Activated T-cell treated with anti-CD3 and anti-CD28 coated beads, Interleukin-2, amount 50 U/mL, for 24 hours (primary cell): ENCODE results near the gene CCDC169.

Source experiments
- DNase-seq: peaks from one replicate; pipeline ENCODE4 v3.0.0-alpha.2; 2020
- H3K27ac Mint-ChIP-seq: 2 replicates; pipeline ENCODE4 v1.8.0; 2020; ENCODE audit warnings: mild to moderate bottlenecking, mixed read lengths
- H3K27me3 Mint-ChIP-seq: 2 replicates; pipeline ENCODE4 v1.8.0; 2020; ENCODE audit warnings: mixed read lengths
- H3K36me3 Mint-ChIP-seq: 2 replicates; pipeline ENCODE4 v1.8.0; 2020; ENCODE audit warnings: low read depth, mixed read lengths
- H3K4me1 Mint-ChIP-seq: 2 replicates; pipeline ENCODE4 v1.8.0; 2020; ENCODE audit warnings: low read depth, mixed read lengths
- H3K4me3 Mint-ChIP-seq: 2 replicates; pipeline ENCODE4 v1.8.0; 2020; ENCODE audit warnings: mild to moderate bottlenecking, moderate library complexity, mixed read lengths
- H3K9me3 Mint-ChIP-seq: 2 replicates; pipeline ENCODE4 v1.8.0; 2020; ENCODE audit warnings: mixed read lengths

Gene CCDC169

DNA sequence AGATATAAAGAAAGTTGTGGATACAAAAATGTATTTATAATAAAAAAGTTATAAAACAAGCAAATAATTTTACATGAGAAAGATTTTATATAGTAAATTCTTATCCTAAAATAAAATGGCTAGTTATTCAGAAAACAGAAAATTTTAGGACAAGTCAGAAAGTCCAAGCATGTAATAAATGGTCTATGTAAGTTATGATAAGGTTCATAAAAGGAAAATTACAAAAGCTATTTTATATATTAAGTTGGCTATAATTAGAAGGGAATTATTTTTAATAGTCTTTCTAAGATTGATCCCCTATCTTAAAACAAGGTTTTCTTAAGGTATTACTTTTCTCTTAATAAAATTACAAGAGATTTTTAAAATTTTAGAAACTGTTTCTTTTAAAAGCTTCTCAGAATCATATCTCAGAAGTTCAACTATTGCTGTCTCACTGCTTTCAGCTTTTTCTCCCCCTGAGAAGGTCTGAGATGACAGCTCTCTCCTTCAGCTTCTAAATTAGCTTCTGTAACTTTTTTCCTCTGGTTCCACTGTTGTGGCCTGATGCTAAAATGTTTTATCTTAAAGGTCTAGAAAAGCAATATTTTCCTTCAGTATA lies 8.7 kb downstream of the CCDC169 start:
- Mint-ChIP-seq H3K36me3 (no peaks in the 10 kb centered on the region), H3K27me3 (peaks cover 27% of the 10 kb centered on the region), H3K4me3 (no peak overlapping the region), H3K9me3 (peaks cover 4% of the 10 kb centered on the region), H3K27ac (no peak overlapping the region), H3K4me1 (no peaks in the 10 kb centered on the region)
- no peak for DNase-seq

DNA sequence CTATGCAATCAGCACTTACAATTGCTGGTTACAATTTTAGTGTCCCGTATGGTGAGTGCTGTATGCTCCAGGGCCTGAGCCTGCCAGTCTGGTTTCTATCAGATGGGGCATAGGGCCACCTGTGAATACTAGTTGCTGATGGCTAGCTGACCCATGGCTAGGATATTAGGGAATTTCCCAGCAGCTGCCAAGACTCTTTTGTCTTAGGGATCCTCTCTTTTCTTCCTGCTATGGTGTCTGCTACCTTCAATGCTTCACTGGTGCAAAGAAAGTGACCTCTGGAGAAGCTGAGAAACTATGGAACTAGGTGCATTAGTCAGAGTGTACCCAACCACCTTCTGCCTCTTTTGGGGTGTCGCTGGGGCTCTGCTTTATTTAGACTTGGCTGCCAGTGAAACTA lies 11.6 kb downstream of the CCDC169 start:
- Mint-ChIP-seq H3K4me1 (no peaks in the 10 kb centered on the region), H3K27me3 (peaks cover 26% of the 10 kb centered on the region), H3K9me3 (peaks cover 4% of the 10 kb centered on the region), H3K36me3 (no peaks in the 10 kb centered on the region), H3K27ac (no peak overlapping the region), H3K4me3 (no peak overlapping the region)
- DNase-seq, result no peak

DNA sequence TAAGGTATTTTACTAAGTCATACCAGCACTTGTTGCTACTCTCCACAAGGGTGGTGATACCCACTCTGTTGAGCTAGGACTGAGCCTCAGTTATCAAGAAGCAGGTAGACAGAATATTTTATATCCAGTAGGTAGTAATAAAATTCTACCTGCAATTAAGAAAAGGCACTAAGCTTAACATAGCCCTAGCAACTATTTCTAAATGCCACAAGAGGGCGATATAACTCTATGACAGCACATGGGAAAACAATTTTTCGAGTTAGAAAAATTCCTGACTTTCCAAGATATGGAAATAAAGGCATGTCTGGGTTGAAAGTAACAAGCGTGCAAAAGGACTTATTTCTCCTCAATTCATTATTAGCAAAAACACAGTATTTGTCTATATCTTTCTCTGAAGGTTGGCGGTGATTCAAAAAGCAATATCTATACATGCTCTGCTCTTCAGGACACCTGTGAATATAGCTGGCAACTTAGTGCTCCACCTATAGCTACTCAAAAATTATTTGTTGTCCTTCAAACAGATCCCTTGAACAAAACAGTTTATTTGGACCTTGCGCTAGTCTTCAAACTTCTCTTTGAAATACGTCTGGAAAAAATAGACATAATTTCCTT lies 14.7 kb downstream of the CCDC169 start:
- no peaks in the 10 kb centered on the region for H3K36me3 Mint-ChIP-seq
- H3K27ac Mint-ChIP-seq, result no peak overlapping the region
- no peak overlapping the region for H3K4me3 Mint-ChIP-seq
- DNase-seq, result no peak
- no peaks in the 10 kb centered on the region for H3K4me1 Mint-ChIP-seq
- peaks cover 19% of the 10 kb centered on the region for H3K27me3 Mint-ChIP-seq
- H3K9me3 Mint-ChIP-seq, result no peaks in the 10 kb centered on the region

DNA sequence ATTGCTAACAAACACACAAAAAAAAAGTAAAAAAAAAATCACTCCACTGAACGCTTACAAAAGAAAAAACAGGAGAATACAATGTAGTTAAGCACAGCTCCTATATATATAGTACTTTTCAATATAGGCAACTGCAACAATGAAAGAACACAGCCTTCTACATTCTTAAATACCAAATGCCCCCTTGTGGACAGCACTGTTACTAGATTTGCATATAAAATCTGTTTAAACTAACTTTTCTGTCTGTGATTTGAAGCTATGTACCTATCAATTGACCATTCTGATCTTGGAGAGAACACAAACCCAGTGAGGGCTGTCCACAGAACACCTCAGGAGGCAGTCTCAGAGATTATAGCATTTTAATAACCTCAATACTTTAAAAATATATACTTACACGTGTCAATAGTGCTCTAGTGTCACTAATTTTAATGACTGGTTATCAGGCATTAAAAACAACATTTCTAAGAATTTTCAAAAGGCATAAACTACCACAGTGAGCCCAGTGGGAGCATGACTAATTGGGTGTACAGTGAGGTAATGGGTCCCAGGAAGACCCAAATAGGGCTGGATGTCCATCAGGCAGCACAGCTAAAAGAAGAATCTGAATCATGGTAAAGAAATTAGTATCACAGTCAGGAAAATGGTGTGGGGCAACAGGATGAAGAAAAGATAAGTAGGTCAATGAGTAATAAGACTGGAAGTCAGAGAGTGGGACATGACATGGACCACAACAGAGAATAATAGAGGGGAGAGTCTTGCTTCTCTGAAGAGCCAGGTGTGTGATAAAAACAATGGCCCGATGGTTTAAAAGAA lies 22.2 kb downstream of the CCDC169 start:
- Mint-ChIP-seq H3K36me3 (no peaks in the 10 kb centered on the region), H3K4me1 (no peaks in the 10 kb centered on the region), H3K9me3 (no peaks in the 10 kb centered on the region), H3K27me3 (peaks cover 3% of the 10 kb centered on the region), H3K4me3 (no peak overlapping the region), H3K27ac (no peak overlapping the region)
- DNase-seq, result no peak

DNA sequence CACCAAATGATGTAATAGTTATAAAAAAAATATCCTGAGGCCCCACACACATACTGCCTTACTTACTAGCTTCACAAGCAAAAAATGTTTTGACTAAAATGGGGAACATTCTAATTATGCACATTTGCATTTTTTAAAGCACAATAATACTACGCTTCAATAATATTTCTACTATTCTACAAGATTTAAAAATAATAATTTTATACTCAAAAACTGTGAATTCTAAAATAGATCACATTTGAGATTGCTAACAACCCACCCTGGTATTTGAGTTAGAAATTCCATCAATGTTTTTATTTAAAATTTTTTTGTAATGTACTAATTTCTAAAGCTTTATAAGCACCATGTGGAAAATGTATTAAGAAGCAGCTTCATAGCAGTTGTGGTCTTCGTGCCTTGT lies 24.2 kb downstream of the CCDC169 start:
- no peak overlapping the region for H3K27ac Mint-ChIP-seq
- H3K27me3 Mint-ChIP-seq, result peaks cover 3% of the 10 kb centered on the region
- no peaks in the 10 kb centered on the region for H3K36me3 Mint-ChIP-seq
- no peaks in the 10 kb centered on the region for H3K4me1 Mint-ChIP-seq
- DNase-seq, result no peak
- H3K4me3 Mint-ChIP-seq, result no peak overlapping the region
- H3K9me3 Mint-ChIP-seq, result no peaks in the 10 kb centered on the region

DNA sequence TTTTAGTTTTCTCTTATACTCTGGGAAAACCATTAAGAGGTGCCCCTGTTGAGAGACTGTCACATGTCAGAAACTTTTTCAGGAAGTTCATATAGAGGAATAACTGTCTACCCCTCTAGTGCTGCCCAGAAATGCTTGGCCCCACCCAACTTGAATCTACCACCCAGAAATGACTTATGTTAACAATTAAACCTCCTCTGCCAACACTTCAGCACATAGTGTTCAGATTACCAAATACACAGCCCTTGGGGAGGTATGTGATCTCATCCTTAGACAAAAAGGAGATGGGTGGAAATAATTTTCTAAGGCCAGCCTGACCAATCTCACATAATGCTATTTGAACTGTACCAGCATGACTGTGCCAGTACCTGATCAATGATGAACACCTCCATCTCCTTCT lies 35.6 kb downstream of the CCDC169 start:
- H3K9me3 Mint-ChIP-seq, result no peaks in the 10 kb centered on the region
- DNase-seq, result no peak

DNA sequence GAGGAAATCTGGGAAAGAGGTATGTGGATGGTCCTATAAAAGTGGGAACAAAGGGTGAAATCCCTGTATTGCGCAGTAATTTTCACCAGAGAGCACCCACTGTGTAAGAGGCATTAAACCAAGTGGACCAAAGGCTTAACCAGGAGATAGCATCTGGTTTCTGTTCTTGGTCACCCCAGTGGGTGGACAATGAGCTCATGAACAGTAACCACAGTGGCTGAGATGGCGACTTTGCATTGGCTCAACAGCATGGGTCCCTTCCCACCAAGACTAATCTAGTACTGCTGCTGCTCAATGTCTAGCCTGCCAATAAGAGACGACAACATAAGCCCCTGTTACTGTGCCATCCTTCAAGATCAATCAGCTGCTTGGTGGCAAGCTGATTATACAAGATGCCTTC lies 36.6 kb downstream of the CCDC169 start:
- no peak overlapping the region for H3K27ac Mint-ChIP-seq
- H3K4me1 Mint-ChIP-seq, result no peaks in the 10 kb centered on the region
- H3K27me3 Mint-ChIP-seq, result peaks cover 8% of the 10 kb centered on the region
- no peaks in the 10 kb centered on the region for H3K9me3 Mint-ChIP-seq
- no peaks in the 10 kb centered on the region for H3K36me3 Mint-ChIP-seq
- no peak overlapping the region for H3K4me3 Mint-ChIP-seq
- no peak for DNase-seq

More for the DNA sequence above, 35.6 kb downstream of the CCDC169 start:
- Mint-ChIP-seq H3K36me3 (no peaks in the 10 kb centered on the region), H3K27me3 (peaks cover 8% of the 10 kb centered on the region), H3K4me3 (no peak overlapping the region), H3K4me1 (no peaks in the 10 kb centered on the region), H3K27ac (no peak overlapping the region)

DNA sequence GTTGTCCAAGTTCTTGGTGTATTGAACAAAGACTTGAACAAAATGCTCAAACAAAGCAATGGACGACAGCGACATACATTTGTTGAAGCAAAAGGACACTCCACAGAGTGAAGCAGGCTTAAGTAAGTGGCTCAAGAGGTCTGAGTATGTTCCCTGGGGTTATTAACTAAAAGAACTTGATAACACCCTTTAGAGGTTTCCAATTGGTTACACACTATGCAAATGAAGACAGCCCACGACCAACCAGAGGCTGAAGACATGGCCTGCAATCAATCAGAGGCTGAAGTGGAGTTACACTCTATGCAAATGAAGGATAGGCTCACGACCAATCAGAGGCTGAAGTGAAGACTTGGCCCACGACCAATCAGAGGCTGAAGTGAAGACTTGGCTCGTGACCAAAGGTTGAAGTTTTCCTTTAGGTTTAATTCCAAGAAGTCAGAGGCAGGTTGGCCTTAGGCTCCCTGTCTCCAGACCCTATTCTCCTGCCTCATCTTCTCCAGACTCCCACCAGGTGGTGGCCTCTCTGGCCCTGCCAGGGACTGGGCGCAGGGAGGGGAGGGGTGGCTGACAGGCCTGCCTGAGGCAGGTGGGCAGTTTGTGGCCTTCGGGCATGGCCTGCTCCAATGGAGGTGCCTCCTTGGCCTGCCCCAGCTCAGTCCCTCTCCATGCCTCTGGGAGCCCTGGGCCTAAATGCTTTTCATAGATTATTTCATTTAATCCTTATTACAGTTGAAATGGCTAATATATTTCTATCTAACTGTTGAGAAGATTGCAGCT lies 38.1 kb downstream of the CCDC169 start:
- no peak overlapping the region for H3K4me3 Mint-ChIP-seq
- H3K9me3 Mint-ChIP-seq, result no peaks in the 10 kb centered on the region
- no peak for DNase-seq
- no peak overlapping the region for H3K27ac Mint-ChIP-seq
- no peaks in the 10 kb centered on the region for H3K36me3 Mint-ChIP-seq
- peaks cover 4% of the 10 kb centered on the region for H3K27me3 Mint-ChIP-seq
- H3K4me1 Mint-ChIP-seq, result no peaks in the 10 kb centered on the region

DNA sequence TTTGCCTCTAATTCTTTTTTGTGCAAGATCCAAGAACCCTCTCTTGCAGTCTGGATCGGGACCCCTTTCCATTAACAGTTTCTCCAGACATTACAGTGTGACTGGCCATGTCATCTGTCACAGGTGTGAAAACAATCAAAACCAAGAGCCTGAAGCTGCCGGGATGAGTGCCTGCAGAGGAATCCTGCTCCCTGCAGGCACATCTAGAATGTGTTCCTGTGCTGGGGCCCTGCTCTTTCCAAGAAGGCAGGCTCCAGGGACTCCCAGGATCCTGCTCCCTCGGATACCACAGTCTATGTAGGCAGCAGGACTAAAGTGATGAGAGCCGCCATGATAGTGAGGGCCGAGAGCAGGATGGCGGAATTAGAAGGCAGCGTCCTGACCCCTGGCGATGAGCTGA lies 38.8 kb downstream of the CCDC169 start:
- Mint-ChIP-seq H3K27ac (no peak overlapping the region), H3K27me3 (peaks cover 4% of the 10 kb centered on the region), H3K4me1 (no peaks in the 10 kb centered on the region), H3K4me3 (no peak overlapping the region), H3K9me3 (no peaks in the 10 kb centered on the region), H3K36me3 (no peaks in the 10 kb centered on the region)
- DNase-seq, result no peak

DNA sequence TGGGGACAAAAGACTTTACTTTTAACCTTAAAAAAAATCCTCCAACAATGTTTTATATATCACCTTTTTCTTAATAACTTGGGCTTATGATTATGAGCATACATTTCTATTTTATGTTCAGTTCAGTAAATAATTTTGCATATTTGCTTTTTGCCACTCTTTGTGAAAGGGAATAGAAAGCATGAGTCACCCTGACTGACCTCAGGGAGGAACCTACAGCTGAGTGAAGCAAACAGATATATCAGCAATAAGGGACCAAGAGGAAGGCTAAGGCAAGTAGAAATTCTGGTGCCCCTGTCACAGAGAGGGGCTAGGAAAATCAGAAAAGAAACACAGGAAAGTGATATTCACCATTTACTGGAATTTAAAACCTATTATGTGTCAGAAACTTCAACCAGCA lies 46.1 kb downstream of the CCDC169 start:
- Mint-ChIP-seq H3K9me3 (no peaks in the 10 kb centered on the region), H3K27me3 (no peaks in the 10 kb centered on the region), H3K4me1 (no peaks in the 10 kb centered on the region), H3K27ac (no peak overlapping the region), H3K4me3 (no peak overlapping the region), H3K36me3 (no peaks in the 10 kb centered on the region)
- no peak for DNase-seq

DNA sequence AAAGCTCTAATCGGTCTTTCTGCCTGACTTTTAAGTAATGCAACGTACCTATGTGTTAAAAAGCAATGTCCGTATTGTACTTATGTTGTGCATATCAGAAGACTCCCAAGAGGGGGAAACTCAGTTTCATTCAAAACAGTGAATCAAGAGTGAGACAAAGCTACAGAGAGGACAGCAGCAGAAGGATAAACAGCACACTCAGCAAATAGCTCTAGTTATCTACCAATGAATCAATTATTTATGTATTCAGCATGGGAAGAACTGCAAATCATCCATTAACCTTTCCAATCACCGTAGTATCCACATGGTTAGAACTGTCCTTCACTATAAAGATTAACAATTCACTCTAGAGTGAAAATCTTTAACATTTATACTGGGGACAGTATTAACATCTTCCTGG lies 46.6 kb downstream of the CCDC169 start:
- no peak overlapping the region for H3K4me3 Mint-ChIP-seq
- no peaks in the 10 kb centered on the region for H3K27me3 Mint-ChIP-seq
- no peaks in the 10 kb centered on the region for H3K9me3 Mint-ChIP-seq
- DNase-seq, result no peak
- H3K4me1 Mint-ChIP-seq, result no peaks in the 10 kb centered on the region
- H3K27ac Mint-ChIP-seq, result no peak overlapping the region
- no peaks in the 10 kb centered on the region for H3K36me3 Mint-ChIP-seq

DNA sequence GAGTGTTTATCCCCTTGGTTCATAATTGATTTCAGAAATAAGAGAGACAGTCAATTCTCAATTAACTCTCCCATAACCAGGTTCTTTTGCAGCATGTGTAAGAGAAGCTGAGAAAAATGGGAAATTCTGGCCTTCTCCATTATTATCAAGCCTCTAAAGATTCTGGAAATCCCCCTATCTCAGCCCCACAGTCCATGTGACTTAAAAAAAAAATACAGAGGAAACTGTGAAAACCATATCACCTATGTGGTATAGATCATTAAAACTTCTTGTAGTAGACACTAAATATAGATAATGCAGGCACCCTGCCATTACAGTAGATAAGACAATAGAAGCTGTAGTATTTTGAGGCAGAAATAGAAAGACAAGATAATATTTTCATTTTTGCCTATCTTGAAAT lies 48.9 kb downstream of the CCDC169 start:
- Mint-ChIP-seq H3K27me3 (no peaks in the 10 kb centered on the region), H3K4me3 (no peak overlapping the region), H3K27ac (no peak overlapping the region), H3K36me3 (no peaks in the 10 kb centered on the region), H3K4me1 (no peaks in the 10 kb centered on the region), H3K9me3 (no peaks in the 10 kb centered on the region)
- no peak for DNase-seq

DNA sequence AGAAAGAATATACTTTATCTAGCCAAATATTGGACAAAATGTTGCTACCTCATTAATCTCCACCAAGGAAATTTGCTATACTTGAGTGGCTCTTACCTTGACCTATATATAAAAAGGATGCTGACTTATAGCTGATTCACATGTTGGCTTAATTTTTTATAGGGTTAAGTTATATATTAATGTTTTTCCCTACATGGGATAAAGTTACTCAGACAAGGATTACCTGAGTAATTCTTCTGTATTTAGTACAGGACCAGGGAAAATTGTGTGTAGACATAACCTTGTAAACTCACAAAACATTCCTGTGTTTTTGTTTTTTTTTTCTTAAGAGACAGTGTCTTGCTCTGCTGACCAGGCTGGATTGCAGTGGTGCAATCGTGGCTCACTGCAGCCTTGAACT lies 52.6 kb downstream of the CCDC169 start:
- H3K4me3 Mint-ChIP-seq, result no peak overlapping the region
- no peaks in the 10 kb centered on the region for H3K36me3 Mint-ChIP-seq
- no peaks in the 10 kb centered on the region for H3K9me3 Mint-ChIP-seq
- DNase-seq, result no peak
- no peaks in the 10 kb centered on the region for H3K27me3 Mint-ChIP-seq
- H3K4me1 Mint-ChIP-seq, result no peaks in the 10 kb centered on the region
- no peak overlapping the region for H3K27ac Mint-ChIP-seq

DNA sequence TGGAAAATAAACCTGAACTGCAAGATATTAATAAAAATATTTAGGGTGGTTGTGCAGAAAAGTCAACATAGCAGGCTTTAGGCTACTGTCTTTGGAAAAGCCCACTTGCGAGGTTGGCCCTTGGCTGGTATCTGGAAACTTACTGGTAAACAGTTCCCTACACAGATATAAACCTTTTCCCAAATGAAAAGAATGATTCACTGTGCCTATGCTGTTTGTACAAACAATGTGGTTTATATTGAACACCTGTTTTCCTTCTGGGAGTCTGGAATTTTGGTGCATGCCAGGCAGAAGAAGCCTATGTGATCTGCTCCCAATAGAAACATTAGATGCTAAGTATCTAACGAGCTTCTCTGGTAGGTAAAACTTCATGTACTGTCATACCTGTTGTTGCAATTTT lies 53.5 kb downstream of the CCDC169 start:
- Mint-ChIP-seq H3K4me1 (no peaks in the 10 kb centered on the region), H3K27me3 (no peaks in the 10 kb centered on the region), H3K4me3 (no peak overlapping the region), H3K27ac (no peak overlapping the region), H3K36me3 (no peaks in the 10 kb centered on the region), H3K9me3 (no peaks in the 10 kb centered on the region)
- no peak for DNase-seq

DNA sequence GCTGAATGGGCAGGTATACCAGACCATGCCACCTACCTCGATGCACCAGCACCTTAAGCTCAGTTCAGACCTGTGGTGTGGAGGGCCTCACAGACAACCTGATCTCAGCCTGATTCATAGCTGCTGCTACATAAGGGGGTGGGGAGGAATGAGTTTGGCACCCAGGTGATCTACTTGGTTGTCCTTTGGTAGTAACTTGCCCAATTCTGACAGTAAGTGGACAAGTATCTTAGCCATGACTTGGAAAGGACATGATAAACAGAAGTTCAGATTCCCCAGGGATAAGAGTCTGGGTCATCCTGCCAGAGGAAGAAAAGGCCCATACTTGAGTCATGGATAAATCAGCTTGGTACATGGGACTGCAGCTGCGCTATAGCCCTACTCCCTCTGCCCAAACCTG lies 54.9 kb downstream of the CCDC169 start:
- H3K27ac Mint-ChIP-seq, result no peak overlapping the region
- no peaks in the 10 kb centered on the region for H3K4me1 Mint-ChIP-seq
- H3K4me3 Mint-ChIP-seq, result no peak overlapping the region
- no peaks in the 10 kb centered on the region for H3K36me3 Mint-ChIP-seq
- H3K9me3 Mint-ChIP-seq, result no peaks in the 10 kb centered on the region
- DNase-seq, result no peak
- no peaks in the 10 kb centered on the region for H3K27me3 Mint-ChIP-seq
